MM.1S (cell line): ENCODE results near the gene EDC3.

Source experiments
- DNase-seq: peaks from one replicate; pipeline ENCODE4 v3.0.0-alpha.2; 2015
- H2AFZ ChIP-seq: fragments of 300-600 bp; sonication (generic); 2 replicates; pipeline ENCODE4 v1.6.0; 2016; ENCODE audit warnings: antibody characterized with exemption, low read length
- H3F3A ChIP-seq: fragments of 300-600 bp; sonication (generic); 2 replicates; pipeline ENCODE4 v1.6.1; 2016; ENCODE audit warnings: mild to moderate bottlenecking, antibody characterized with exemption, low read length, moderate library complexity, mixed read lengths; ENCODE audit not compliant: insufficient read depth
- H3K27ac ChIP-seq: fragments of 300-600 bp; sonication (generic); 2 replicates; pipeline ENCODE4 v1.5.1; 2016; ENCODE audit warnings: mild to moderate bottlenecking, low read length
- H3K27me3 ChIP-seq: fragments of 300-600 bp; sonication (generic); replicated peaks from 2 replicates; pipeline ENCODE4 v1.6.0; 2016; ENCODE audit warnings: low read length; ENCODE audit not compliant: insufficient read depth
- H3K36me3 ChIP-seq: fragments of 300-600 bp; sonication (generic); replicated peaks from 2 replicates; pipeline ENCODE4 v1.6.1; 2016; ENCODE audit warnings: mild to moderate bottlenecking, low read length, mixed read lengths; ENCODE audit not compliant: insufficient read depth
- H3K4me1 ChIP-seq: fragments of 300-600 bp; sonication (generic); 2 replicates; pipeline ENCODE4 v1.6.1; 2016; ENCODE audit warnings: low read length, mixed read lengths
- H3K4me2 ChIP-seq: fragments of 300-600 bp; sonication (generic); 2 replicates; pipeline ENCODE4 v1.6.0; 2016; ENCODE audit warnings: low read depth, low read length
- H3K4me3 ChIP-seq: fragments of 300-600 bp; sonication (generic); 2 replicates; pipeline ENCODE4 v1.5.1; 2016; ENCODE audit warnings: low read length, mixed read lengths
- H3K79me2 ChIP-seq: fragments of 300-600 bp; sonication (generic); 2 replicates; pipeline ENCODE4 v1.6.1; 2016; ENCODE audit warnings: mixed run types, low read length, mixed read lengths
- H3K9ac ChIP-seq: fragments of 300-600 bp; sonication (generic); 2 replicates; pipeline ENCODE4 v1.6.1; 2016; ENCODE audit warnings: low read length, mixed read lengths
- H3K9me2 ChIP-seq: fragments of 300-600 bp; sonication (generic); replicated peaks from 2 replicates; pipeline ENCODE4 v1.6.1; 2016; ENCODE audit warnings: mild to moderate bottlenecking, low read length, mixed read lengths; ENCODE audit not compliant: insufficient read depth
- H3K9me3 ChIP-seq: fragments of 300-600 bp; sonication (generic); replicated peaks from 2 replicates; pipeline ENCODE4 v1.6.1; 2016; ENCODE audit warnings: mild to moderate bottlenecking, low read length, mixed read lengths; ENCODE audit not compliant: insufficient read depth
- H4K20me1 ChIP-seq: fragments of 300-600 bp; sonication (generic); 2 replicates; pipeline ENCODE4 v1.6.1; 2016; ENCODE audit warnings: mild to moderate bottlenecking, low read length, moderate library complexity, mixed read lengths; ENCODE audit not compliant: insufficient read depth
- EZH2 ChIP-seq: fragments of 300-600 bp; sonication (generic); optimal IDR thresholded peaks from 2 replicates; pipeline ENCODE3; 2017; ENCODE audit warnings: low read depth, mild to moderate bottlenecking, antibody characterized with exemption, low read length, mixed read lengths
- EZH2phosphoT487 ChIP-seq: fragments of 300-600 bp; sonication (generic); IDR thresholded peaks from 2 replicates; pipeline ENCODE4 v1.6.1; 2018; ENCODE audit warnings: antibody characterized with exemption, low read length
- TF ChIP-seq, protein P1 (sequence below): fragments of 300-600 bp; sonication (generic); IDR thresholded peaks from 2 replicates; pipeline ENCODE4 v1.5.1; 2016; ENCODE audit warnings: antibody characterized with exemption, low read length, mixed read lengths

The EDC3 gene

DNA sequence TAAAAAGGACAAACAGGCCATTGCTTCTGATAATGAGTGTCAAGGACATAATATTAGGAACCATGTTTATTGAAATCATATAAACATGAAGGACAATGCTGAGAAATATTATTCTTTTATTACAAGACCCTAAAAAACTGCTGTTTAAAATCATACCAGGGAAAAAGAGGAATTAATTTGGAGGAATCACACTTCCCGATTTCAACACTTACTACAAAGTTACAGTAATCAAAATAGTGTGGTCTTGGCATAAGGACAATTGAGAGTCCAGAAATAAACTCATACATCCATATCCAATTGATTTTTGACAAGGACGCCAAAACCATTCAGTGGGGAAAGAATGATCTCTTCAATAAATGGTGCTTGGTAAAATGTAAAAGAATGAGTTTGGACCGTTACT is 16.5 kb upstream of the EDC3 start:
- Histone ChIP-seq H3K4me2 (no peak overlapping the region), H3K9ac (no peak overlapping the region), H3K27ac (no peak overlapping the region), H4K20me1 (no peaks in the 10 kb centered on the region), H3K27me3 (peaks cover 4% of the 10 kb centered on the region; the same call in 1 of the 2 replicates), H3K4me1 (no peaks in the 10 kb centered on the region), H3K36me3 (no peaks in the 10 kb centered on the region), H3K9me3 (no peaks in the 10 kb centered on the region), H3K9me2 (no peaks in the 10 kb centered on the region), H3K79me2 (no peaks in the 10 kb centered on the region), H2AFZ (no peak overlapping the region), H3F3A (no peaks in the 10 kb centered on the region), H3K4me3 (no peak overlapping the region)
- TF ChIP-seq, protein P1, sequence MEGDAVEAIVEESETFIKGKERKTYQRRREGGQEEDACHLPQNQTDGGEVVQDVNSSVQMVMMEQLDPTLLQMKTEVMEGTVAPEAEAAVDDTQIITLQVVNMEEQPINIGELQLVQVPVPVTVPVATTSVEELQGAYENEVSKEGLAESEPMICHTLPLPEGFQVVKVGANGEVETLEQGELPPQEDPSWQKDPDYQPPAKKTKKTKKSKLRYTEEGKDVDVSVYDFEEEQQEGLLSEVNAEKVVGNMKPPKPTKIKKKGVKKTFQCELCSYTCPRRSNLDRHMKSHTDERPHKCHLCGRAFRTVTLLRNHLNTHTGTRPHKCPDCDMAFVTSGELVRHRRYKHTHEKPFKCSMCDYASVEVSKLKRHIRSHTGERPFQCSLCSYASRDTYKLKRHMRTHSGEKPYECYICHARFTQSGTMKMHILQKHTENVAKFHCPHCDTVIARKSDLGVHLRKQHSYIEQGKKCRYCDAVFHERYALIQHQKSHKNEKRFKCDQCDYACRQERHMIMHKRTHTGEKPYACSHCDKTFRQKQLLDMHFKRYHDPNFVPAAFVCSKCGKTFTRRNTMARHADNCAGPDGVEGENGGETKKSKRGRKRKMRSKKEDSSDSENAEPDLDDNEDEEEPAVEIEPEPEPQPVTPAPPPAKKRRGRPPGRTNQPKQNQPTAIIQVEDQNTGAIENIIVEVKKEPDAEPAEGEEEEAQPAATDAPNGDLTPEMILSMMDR = no peak
- TF ChIP-seq EZH2 (no peak), EZH2phosphoT487 (no peak)
- DNase-seq = no peak

DNA sequence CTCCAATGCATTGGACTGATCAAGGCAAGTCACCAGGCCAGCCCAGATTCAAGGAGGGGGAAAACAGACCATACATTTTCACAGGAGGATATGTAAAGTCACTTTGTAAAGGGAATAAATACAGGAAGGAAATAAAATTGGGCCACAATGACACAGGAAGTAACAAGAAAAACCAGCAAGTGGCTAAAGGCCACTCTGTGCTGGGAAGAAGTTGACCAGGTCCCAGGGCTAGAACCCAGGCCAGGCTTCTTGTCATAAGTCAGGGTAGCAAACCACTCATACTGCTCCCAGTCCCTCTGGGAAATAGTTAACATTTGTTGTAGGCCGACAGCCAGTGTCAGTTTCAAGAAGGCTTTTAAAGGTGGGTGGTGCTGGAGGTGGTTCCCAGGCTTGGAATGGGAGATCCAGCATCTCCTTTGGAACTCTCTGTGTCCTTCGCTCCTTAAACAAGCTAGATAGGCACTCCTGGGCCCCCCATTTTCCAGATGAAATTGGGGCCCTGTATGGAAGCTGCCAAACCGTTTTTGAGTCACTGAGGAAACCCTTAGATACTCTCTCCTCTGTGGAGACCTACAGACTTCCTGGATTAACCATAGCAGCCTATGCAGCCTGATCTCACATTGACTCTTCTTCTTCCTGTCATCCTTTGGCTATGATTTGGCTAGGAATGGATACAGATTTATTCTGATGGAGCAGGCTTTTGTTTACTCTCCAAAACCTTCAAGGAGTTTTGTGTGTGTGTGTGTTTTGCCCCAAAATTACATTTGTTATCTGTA is 14.7 kb upstream of the EDC3 start:
- no peak for DNase-seq
- H3K4me1 ChIP-seq = no peaks in the 10 kb centered on the region
- no peak overlapping the region for H3K4me2 ChIP-seq
- no peak overlapping the region for H2AFZ ChIP-seq
- H3K9me3 ChIP-seq = no peaks in the 10 kb centered on the region
- H3K36me3 ChIP-seq = no peaks in the 10 kb centered on the region
- no peaks in the 10 kb centered on the region for H3K79me2 ChIP-seq
- H3K27me3 ChIP-seq = peaks cover 8% of the 10 kb centered on the region; the same call in 1 of the 2 replicates
- H3K4me3 ChIP-seq = no peak overlapping the region
- no peaks in the 10 kb centered on the region for H3F3A ChIP-seq
- no peaks in the 10 kb centered on the region for H4K20me1 ChIP-seq
- no peak overlapping the region for H3K9ac ChIP-seq
- TF ChIP-seq EZH2 = no peak
- no peak for TF ChIP-seq EZH2phosphoT487
- TF ChIP-seq, protein P1 = no peak
- H3K9me2 ChIP-seq = no peaks in the 10 kb centered on the region
- H3K27ac ChIP-seq = no peak overlapping the region

DNA sequence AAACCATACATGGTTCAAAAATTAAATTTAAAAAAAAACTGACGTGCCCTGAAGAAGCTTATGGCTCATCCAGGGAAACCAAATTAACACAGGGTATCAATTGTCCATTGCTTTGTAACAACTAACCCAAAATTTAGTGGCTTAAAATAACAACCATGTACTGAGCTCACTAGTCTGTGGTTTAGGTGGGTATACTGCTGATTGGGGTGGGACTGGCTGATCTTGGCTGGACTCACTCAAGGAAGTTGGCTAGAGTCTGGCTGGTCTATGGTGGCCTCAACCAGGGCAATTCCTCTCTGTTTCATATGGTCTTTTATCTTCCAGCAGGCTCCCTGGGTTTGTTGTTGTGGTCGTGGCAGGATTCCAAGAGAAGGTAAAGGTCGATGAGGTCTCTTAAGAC is 14.1 kb upstream of the EDC3 start:
- no peaks in the 10 kb centered on the region for H3K79me2 ChIP-seq
- H3K27me3 ChIP-seq = peaks cover 8% of the 10 kb centered on the region; the same call in 1 of the 2 replicates
- no peak overlapping the region for H2AFZ ChIP-seq
- no peak overlapping the region for H3K9ac ChIP-seq
- no peaks in the 10 kb centered on the region for H3F3A ChIP-seq
- H3K9me3 ChIP-seq = no peaks in the 10 kb centered on the region
- no peak overlapping the region for H3K4me3 ChIP-seq
- no peaks in the 10 kb centered on the region for H3K36me3 ChIP-seq
- no peak overlapping the region for H3K27ac ChIP-seq
- no peaks in the 10 kb centered on the region for H3K9me2 ChIP-seq
- TF ChIP-seq EZH2phosphoT487 (no peak), EZH2 (no peak)
- H3K4me2 ChIP-seq = no peak overlapping the region
- no peak for DNase-seq
- H3K4me1 ChIP-seq = no peaks in the 10 kb centered on the region
- no peaks in the 10 kb centered on the region for H4K20me1 ChIP-seq

DNA sequence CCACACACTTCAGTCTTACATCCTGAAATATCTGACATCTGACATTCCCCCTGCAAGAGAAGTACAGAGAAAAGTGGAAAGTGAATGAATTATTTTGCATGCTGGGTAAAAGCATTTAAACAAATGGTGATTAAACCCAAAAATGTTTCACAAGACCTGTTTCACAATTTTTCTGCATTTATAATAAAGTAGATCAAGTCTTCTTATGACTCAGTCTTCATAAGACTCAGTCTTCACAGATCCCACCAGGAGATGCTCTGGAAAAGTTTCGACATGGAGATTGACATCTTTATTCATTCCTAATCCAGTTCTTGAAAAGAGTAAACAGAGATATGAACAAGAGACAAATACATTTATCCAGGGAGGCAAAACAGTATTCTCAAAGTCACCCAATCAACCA is 13.2 kb upstream of the EDC3 start:
- peaks cover 11% of the 10 kb centered on the region; the same call in 1 of the 2 replicates for H3K27me3 ChIP-seq
- no peak overlapping the region for H2AFZ ChIP-seq
- H3K4me1 ChIP-seq = no peaks in the 10 kb centered on the region
- H3K79me2 ChIP-seq = no peaks in the 10 kb centered on the region
- no peaks in the 10 kb centered on the region for H3F3A ChIP-seq
- H3K27ac ChIP-seq = no peak overlapping the region
- H3K9ac ChIP-seq = no peak overlapping the region
- H3K36me3 ChIP-seq = no peaks in the 10 kb centered on the region
- H3K9me3 ChIP-seq = no peaks in the 10 kb centered on the region
- no peak overlapping the region for H3K4me2 ChIP-seq
- DNase-seq = no peak
- no peak for TF ChIP-seq EZH2phosphoT487
- no peak for TF ChIP-seq EZH2
- TF ChIP-seq, protein P1 = no peak
- H4K20me1 ChIP-seq = no peaks in the 10 kb centered on the region
- H3K9me2 ChIP-seq = no peaks in the 10 kb centered on the region
- no peak overlapping the region for H3K4me3 ChIP-seq
